ENCODE results near the gene TBRG4.

TBRG4 gene

DNA sequence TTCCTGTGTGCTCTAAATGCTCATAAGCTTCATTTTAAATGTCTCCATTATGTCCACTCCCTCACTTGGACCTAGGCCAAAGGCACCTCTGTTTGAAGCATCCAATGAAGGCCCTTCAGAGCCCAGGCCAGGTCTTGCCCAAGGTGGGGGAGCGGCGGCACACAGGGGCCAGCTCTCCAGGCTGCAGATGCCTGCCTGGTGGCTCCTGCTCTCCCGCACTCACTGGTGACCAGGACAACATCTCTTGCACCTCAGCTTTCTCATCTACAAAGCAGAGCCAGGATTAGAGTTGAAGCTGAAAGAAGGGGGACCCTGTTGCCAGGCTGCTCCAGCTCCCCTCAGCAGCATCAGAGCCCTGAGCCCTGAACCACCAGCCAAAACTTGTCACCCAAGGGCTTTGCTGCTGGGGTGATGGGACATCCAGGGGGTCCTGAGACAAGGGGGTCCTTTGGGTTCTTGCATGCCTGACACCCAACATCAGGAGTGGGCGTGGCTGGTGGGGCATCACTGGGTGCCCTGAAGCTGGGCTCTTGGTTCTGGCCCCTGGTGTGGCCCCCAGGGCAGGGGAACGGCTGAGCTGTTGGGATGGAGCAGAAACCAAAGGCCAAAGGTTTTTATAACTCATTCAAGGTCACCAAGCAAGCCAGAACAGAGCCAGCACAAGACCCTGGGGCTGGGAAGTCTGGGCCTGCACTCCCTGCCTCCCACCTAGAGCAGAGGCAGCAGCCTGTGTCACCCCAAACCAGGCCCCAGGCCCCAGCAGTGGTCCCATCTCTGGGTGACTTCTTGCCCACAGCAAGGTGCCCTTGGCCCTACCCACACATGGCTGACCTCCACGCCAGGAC is 24.0 kb downstream of the TBRG4 start:
- no peak for DNase-seq

- DNase-seq: no peak
These were observed 25.0 kb downstream of the TBRG4 start for GRCh38 chr7:45086331-45087065.

DNA sequence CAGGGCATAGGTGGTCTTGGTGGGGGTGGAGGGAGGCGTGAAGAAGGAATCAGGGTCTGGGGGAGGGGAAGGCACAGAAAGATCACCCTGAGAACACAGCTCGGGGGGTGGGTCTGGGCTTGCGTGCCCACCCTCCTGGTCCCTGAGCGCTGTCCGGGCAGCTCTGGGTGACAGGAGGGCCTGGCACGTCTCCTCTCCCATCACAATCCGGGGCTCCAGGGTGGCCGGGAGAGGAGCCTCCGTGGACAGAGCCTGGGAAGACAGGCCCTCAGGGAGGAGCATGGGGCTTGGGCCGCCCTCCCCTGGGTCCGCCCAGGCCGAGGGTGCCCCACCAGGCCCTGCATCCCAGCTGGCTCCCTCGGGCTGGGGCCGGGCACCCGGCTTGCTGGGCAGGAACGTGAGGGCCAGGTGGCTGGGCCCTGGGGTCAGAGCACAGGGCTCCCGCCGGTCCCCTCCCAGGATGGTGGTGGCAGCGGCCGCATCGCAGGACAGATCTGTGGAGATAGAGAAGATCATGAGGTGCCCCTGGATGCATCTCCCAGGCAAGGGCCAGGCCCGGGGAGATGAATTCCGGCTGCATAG is 25.8 kb downstream of the TBRG4 start:
- no peak for DNase-seq

- no peak for DNase-seq
These were observed 26.4 kb downstream of the TBRG4 start for GRCh38 chr7:45084901-45085618.

DNA sequence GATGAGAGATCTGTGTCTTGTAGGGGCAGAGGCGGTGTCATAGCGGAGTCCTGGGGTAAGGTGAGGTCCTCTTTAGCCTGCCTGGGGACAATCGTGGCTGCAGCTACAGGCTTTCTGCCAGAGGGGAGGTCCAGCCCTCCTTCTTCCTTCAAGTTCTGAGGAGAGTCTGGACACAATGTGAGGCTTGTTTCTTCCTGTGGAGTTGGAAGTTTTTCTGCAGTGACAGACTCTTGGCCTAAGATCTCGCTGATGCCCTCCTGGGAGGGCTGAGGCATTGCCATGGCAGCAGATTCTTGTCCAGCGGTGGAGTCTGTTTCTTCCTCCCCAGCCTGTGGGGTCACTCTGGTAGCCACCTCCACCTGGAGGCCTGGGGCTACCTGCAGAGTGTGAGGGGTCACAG is 27.2 kb downstream of the TBRG4 start:
- no peak for DNase-seq

DNA sequence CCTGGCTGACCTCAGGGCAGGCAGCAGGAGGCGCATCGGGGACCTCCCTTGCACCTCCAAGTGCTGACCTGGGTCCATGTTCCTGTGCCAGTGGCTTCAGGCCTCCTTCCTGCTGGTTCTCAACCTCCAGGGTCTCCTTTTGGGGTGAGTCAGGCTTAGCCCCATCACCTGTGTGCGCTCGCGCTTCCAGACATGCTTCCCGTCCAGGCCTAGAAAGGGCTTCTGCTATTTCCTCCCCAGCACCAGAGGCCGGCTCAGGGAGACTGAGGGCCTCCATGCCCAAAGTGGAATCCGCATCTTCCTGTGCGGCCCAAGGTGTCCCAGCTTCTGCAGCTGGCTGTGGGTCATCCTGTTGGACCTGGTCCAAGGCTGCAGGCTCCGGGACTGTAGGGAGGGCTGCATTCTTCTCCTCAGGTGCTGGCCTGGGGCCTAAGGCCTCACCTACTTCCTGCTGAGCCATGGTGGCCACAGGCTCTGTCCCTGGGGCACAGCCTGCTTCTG is 28.6 kb downstream of the TBRG4 start:
- DNase-seq: no peak

- no peak for DNase-seq
These were observed 29.3 kb downstream of the TBRG4 start for GRCh38 chr7:45082031-45082830.

GRCh38 chr7:45081670-45081974 is 29.9 kb downstream of the TBRG4 start:
- DNase-seq: no peak

DNA sequence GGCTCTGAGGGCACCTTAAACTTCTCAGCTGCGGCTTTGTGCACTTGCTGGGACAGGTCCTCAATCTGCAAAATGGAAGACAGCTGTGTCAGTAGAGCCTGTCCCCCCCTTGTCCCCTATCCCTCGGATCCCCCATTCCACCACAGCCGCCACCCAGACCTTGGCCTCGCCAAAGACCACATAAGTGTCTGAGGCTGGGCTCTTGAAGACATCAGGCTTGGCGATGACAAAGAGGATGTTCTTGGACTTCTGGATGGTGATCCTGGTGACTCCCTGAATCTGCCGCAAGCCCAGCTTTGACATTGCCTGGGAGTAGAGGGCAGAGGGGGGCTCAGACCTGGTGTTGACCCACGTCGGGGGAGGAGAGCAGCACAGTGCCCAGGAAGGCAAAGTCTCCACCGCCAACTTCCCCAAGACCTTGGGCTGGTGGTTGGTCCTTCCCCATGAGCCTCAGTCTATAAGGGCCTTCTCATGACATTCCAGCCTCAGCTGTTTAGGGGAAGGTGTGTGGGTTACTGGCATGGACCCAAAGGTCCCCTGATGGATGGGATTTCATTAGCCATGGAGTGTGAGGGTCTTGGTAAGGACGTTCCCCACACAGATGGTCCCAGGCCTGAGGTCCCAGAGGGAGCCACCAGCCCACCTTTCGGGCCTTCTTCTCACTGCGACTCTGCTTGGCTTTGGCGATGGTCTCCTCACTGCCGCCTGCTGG is 30.4 kb downstream of the TBRG4 start:
- DNase-seq: no peak

GRCh38 chr7:45080265-45080957 is 31.1 kb downstream of the TBRG4 start:
- no peak for DNase-seq

- no peak for DNase-seq
These were observed 33.3 kb downstream of the TBRG4 start for GRCh38 chr7:45078125-45078681.

DNA sequence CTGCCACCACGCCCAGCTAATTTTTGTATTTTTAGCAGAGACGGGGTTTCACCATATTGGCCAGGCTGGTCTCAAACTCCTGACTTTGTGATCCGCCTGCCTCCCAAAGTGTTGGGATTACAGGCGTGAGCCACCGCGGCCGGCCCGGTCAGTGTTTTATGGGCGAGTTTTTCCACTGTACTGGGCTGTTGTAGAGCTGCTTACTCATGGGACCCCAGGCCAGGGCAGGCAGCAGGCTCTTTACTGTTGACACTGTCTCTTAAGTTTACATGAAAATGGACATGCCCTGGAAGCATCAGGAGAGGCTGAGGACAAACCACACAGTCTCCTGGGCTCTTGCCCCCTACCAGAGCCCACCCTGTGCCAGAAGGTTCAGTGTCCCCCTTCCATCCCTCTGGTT is 33.9 kb downstream of the TBRG4 start:
- no peak for DNase-seq

DNA sequence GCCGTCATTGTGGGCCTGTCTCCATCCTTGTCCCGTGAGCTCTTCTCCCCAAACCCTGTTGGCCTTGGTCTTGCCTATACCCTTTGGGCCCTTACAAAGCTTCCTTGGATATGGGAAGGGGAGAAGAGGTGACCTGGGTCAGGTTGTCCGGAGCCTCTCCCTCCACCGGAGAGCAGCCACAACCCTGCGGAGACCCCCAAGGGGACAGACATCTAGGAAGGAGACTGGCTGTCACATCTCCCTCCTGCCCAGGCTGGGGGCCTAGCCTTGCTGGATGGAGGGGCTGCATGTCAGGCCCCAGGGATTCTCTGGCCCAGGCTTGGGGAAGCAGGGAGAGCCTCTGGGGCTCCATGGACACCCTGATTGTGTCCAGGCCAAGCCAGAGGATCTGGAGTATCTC is 34.6 kb downstream of the TBRG4 start:
- no peak for DNase-seq

- no peak for DNase-seq
These were observed 35.4 kb downstream of the TBRG4 start for GRCh38 chr7:45075871-45076796.

- DNase-seq: no peak
These were observed 36.2 kb downstream of the TBRG4 start for GRCh38 chr7:45075355-45075644.

GRCh38 chr7:45074528-45075354 is 36.8 kb downstream of the TBRG4 start:
- no peak for DNase-seq

DNA sequence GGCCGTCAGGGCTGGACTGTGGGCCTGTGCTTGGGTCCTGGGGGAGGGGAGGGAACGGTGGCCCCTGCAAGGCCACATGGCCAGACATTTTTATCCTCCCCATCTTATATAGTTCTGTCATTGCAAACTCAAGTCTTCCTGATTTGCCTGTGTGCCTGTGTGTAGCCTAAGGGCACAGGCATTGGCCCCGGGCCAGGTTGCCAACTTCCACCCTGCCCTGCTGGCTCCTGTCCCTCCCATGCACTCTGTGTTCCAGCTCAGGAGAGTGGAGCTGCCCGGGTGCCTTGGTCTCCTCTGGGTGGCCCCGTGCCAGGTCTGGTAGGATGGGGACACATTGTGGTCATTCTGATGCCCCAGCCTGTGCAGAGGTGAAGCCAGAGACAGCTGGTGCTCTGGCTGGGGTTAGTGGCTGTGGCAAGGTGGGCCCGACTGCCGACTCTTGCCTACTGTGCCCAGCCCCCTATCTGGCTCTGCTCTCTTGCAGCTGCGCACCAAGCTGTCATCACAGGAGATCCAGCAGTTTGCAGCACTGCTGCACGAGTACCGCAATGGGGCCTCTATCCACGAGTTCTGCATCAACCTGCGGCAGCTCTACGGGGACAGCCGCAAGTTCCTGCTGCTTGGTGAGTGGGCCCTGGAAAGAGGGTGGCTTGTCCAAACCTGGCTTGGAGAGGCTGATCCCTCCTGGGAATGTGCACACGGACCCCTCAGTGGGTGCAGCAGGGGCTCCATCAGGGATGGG is 37.5 kb downstream of the TBRG4 start:
- DNase-seq: no peak

All from activated T-cell treated with anti-CD3 and anti-CD28 coated beads for 4 hours (primary cell).